GM12864 (cell line): Measurements from ENCODE around the gene APBA1.
"Not testable (repeated sequence)": the region's sequence is repeated elsewhere in the genome, so short reads cannot be mapped to it uniquely, and the experiment has no call there.

ENCODE experiments used
- DNase-seq: peaks from one replicate; pipeline ENCODE4 v3.0.0-alpha.2; 2011; ENCODE audit warnings: low read depth
- H3K4me3 ChIP-seq: 2 replicates; pipeline ENCODE4 v1.5.1; 2011; ENCODE audit warnings: mild to moderate bottlenecking, low read depth, low read length, control low read depth
- TF ChIP-seq, protein P1 (sequence below): IDR thresholded peaks from 2 replicates; pipeline ENCODE4 v1.5.1; 2011; ENCODE audit warnings: low read depth, mild to moderate bottlenecking, moderate library complexity, low read length, control low read depth, inconsistent platforms; ENCODE audit errors: missing control alignments

The APBA1 gene

GRCh38 chr9:69602773-69603172 lies 69.4 kb downstream of the APBA1 start:
- DNase-seq, result no peak
- TF ChIP-seq, protein P1, sequence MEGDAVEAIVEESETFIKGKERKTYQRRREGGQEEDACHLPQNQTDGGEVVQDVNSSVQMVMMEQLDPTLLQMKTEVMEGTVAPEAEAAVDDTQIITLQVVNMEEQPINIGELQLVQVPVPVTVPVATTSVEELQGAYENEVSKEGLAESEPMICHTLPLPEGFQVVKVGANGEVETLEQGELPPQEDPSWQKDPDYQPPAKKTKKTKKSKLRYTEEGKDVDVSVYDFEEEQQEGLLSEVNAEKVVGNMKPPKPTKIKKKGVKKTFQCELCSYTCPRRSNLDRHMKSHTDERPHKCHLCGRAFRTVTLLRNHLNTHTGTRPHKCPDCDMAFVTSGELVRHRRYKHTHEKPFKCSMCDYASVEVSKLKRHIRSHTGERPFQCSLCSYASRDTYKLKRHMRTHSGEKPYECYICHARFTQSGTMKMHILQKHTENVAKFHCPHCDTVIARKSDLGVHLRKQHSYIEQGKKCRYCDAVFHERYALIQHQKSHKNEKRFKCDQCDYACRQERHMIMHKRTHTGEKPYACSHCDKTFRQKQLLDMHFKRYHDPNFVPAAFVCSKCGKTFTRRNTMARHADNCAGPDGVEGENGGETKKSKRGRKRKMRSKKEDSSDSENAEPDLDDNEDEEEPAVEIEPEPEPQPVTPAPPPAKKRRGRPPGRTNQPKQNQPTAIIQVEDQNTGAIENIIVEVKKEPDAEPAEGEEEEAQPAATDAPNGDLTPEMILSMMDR, result no peak
- H3K4me3 ChIP-seq, result no peak overlapping the region

- H3K4me3 ChIP-seq, result no peak overlapping the region
- no peak for DNase-seq
- TF ChIP-seq, protein P1, result no peak
These were observed 70.5 kb downstream of the APBA1 start for GRCh38 chr9:69601698-69602097.

- TF ChIP-seq, protein P1, result no peak
- H3K4me3 ChIP-seq, result no peak overlapping the region
- no peak for DNase-seq
These were observed 71.7 kb downstream of the APBA1 start for GRCh38 chr9:69600314-69601047.

DNA sequence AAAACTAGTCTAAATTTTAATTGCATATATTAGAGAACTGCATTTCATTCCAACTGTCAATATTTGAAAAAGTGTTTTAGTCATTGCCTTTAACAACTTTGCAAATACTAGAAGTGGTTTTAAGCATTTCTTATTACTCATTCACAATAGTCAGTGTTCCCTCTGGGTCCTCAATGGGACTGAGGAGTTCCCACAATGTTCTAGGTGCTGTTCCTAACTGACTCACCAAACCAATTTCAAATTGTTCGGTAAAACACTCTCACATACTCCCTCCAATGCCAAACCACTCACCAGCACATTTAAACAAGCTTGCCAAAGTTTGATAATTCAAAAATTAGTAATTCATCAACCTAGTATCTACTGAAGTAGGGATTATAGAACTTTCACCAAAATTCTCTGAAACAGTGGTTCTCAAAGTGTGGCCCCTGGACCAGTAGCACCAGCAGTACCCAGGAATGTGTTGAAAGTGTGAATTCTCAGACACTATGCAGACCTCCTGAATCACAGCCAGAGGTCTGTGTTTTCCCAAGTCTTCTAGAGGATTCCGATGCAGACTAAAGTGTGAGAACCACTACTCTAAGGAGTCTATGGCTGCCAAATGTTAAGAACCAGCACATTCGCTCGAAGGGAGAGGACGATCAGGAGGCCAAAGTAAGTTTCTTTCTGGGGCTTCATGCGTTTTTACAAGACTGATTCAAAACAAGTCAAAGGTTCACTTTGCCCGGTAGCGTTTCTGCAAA lies 72.8 kb downstream of the APBA1 start:
- DNase-seq, result no peak
- TF ChIP-seq, protein P1, result no peak
- no peak overlapping the region for H3K4me3 ChIP-seq

- DNase-seq, H3K4me3 ChIP-seq: not testable (repeated sequence)
These were observed 75.3 kb downstream of the APBA1 start for GRCh38 chr9:69596906-69597305.

DNA sequence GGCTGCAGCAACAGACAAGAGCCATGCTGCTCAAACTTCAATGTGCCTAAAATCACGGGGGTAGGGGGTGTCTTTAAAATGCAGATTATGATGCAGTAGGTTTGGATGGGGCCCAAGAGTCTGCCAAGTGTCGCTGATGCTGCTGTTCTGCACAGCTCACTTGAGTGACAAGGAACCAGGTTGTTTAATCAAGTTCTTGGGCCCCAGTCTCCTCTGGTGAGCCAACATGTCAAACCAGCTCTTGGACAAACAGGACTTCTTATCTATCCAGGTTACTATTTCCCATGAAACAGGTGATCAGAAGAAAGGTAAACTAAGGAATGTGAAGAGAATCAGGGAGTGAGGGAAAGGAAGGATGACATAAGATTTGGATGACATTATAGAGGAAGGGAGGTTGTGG lies 78.0 kb downstream of the APBA1 start:
- TF ChIP-seq, protein P1, result no peak

DNA sequence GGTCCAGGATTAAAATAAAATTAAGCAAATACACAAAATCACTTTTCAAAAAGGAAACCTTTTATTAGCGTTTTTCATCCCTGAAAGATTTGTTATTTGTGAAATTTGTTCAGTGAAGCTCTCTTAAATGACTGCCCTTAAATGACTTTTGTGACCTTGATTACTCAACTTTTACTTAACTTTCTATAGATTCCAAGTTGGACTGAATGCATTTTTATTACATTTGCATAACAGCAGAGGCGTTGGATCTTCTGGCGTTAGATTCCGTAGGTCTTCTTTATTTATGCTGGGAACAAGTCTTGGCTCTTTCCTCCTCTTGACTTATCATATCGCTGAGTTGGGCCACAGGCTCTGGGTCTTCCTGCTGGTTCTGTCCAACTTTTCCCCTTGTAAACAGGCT lies 78.4 kb downstream of the APBA1 start:
- no peak overlapping the region for H3K4me3 ChIP-seq
- TF ChIP-seq, protein P1, result no peak
- DNase-seq, result no peak

More for the DNA sequence above, 78.0 kb downstream of the APBA1 start:
- DNase-seq, result no peak
- no peak overlapping the region for H3K4me3 ChIP-seq
